AG09319 (cell line): Measurements from ENCODE around the gene ACOT12.
"Not testable (repeated sequence)": the region's sequence is repeated elsewhere in the genome, so short reads cannot be mapped to it uniquely, and the experiment has no call there.

ENCODE experiments used
- DNase-seq: peaks from one replicate; pipeline ENCODE4 v3.0.0-alpha.2; 2010; ENCODE audit warnings: low read depth; ENCODE audit errors: extremely low read depth
- CTCF ChIP-seq: IDR thresholded peaks from 2 replicates; pipeline ENCODE4 v1.5.1; 2011; ENCODE audit warnings: low read depth, mild to moderate bottlenecking, inconsistent platforms, low read length, moderate library complexity

The ACOT12 gene

DNA sequence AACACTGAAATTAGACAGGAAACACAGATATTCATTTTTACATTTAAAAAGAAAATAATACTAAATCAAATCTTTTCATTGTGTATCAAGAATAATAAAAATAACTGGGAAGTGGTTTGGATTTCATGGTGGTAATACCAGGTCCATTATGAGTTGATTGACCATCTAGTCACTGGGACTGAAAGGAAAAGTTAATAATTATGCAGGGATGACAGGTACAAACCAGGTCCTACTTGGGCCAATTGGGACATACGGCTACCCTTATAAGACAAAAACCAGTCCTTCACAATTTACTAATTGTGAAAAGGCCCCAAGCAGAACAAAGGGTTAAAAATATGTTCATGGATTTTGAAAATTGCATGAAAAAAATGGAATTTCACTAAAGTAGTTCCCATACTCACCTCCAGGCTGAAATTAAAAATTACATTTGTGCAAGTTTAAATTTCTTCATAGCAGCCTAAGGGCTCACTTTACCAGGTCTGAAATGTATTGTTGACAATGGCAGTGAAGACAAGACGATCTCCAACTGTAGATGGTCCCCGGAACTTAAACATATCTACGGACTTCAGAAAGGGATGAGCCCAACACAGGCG is 48.4 kb downstream of the ACOT12 start:
- TF ChIP-seq CTCF: no peak
- no peak for DNase-seq

GRCh38 chr5:81344736-81345135 is 49.2 kb downstream of the ACOT12 start:
- no peak for TF ChIP-seq CTCF
- no peak for DNase-seq

DNA sequence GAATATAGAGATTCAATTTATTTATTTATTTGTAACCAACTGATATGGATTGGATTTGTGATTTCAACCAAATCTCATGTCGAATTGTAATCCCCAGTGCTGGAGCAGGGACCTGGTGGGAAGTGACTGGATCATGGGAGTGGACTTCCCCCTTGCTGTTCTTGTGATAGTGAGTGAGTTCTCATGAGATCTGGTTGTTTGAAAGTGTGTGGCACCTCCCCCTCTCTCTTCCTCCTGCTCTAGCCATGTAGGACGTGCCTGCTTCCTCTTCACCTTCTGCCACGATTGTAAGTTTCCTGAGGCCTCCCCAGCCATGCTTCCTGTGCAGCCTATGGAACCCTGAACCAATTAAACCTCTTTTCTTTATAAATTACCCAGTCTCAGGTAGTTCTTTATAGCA is 55.7 kb downstream of the ACOT12 start:
- DNase-seq: not testable (repeated sequence)

DNA sequence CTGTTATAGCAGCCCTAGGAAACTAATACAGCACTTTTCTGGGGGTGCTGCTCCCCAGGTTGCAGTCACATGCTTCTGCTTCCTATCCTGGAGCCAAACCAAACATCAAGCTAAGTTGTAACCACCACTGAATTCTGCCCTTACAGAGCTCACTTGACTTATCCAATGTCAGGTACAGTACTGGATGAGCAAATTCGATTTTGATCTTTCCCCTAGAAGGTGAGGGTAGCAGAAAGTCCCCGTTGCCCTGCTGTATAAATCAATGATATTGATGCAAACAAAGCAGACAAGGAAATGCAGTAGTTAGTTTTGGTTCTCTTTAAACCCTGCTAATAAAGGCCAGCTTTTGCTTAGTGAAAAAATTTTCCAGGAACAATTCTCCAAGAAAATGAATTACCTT is 56.1 kb downstream of the ACOT12 start:
- no peak for DNase-seq
- TF ChIP-seq CTCF: no peak

- no peak for TF ChIP-seq CTCF
Measured at GRCh38 chr5:81336556-81336955, 57.4 kb downstream of the ACOT12 start.

GRCh38 chr5:81335946-81336345 is 58.0 kb downstream of the ACOT12 start:
- TF ChIP-seq CTCF: no peak
- DNase-seq: no peak

More at GRCh38 chr5:81336556-81336955, 57.4 kb downstream of the ACOT12 start:
- DNase-seq: no peak

DNA sequence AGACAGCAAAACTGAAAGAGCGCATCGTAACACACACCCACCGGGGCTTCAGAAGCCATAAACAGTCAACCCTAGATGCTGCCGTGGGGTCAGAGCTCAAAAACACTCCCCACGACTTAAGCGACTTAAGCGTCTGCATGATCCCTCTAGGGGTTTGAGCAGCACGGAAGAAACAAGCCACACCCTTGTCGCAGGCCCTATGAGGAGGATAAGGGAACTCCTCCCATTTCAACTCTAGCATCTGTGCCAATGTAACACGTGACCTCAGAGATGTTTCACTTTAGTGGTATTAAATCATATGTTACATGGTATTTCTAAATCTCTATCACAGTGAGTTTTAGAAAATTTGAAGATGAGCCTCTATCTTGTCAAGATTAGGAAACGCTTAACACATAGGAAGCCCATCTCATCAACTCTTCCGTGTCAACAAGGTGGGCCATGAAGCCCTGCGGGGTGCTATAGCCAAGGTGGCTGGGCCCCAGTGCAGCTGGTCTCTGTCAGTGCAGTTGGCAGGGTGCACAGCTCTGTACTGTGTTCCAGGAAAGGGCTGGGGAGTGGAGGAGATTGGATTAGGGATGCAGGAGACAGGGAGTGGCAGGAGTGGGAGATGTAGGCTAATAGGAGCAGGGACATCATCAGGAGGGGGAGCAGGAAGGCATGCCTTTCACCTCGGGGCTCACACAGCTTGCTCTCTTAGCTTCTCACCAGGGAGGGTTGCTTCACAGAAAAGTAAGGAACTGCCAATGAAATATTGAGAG is 59.5 kb downstream of the ACOT12 start:
- DNase-seq: no peak

More for the DNA sequence above, 59.5 kb downstream of the ACOT12 start:
- no peak for TF ChIP-seq CTCF
